DND-41 (cell line): ENCODE measurements around the gene SLC14A1.

Experiments
- ATAC-seq: fragments of 200-7000 bp; cut with Tn5 transposase; 3 replicates; pipeline ENCODE4 v1.9.1; 2021; ENCODE audit warnings: low read depth; ENCODE audit not compliant: insufficient read depth
- DNase-seq: peaks from one replicate; pipeline ENCODE4 v3.0.0-alpha.2; 2020
- H2AFZ ChIP-seq: 2 replicates; pipeline ENCODE4 v1.6.0; 2012; ENCODE audit warnings: low read depth, low read length
- H3K27ac ChIP-seq: 2 replicates; pipeline ENCODE4 v1.5.1; 2012; ENCODE audit warnings: low read length, inconsistent platforms
- H3K27me3 ChIP-seq: fragments of 200-600 bp; sonication (generic); 2 replicates; pipeline ENCODE4 v1.6.0; 2012; ENCODE audit warnings: low read length, mild to moderate bottlenecking, inconsistent platforms; ENCODE audit not compliant: insufficient read depth, poor library complexity
- H3K36me3 ChIP-seq: 2 replicates; pipeline ENCODE4 v1.5.1; 2012; ENCODE audit warnings: low read length, inconsistent platforms; ENCODE audit not compliant: insufficient read depth
- H3K4me1 ChIP-seq: 2 replicates; pipeline ENCODE4 v1.5.1; 2012; ENCODE audit warnings: mild to moderate bottlenecking, low read length; ENCODE audit not compliant: insufficient read depth
- H3K4me2 ChIP-seq: 2 replicates; pipeline ENCODE4 v1.6.0; 2012; ENCODE audit warnings: mild to moderate bottlenecking, moderate library complexity, low read length, inconsistent platforms; ENCODE audit not compliant: insufficient read depth
- H3K4me3 ChIP-seq, 2 experiments: fragments of 200-600 bp in 1 of 2; shearing (Covaris generic) in 1 of 2; 2 replicates each; pipeline ENCODE4 v1.5.1; 2012 to 2016; ENCODE audit warnings: inconsistent platforms in 2 of 2, low read length in 2 of 2, mild to moderate bottlenecking in 2 of 2, low read depth in 1 of 2, moderate library complexity in 1 of 2
- H3K79me2 ChIP-seq: 2 replicates; pipeline ENCODE4 v1.6.0; 2012; ENCODE audit warnings: low read length, inconsistent platforms; ENCODE audit not compliant: insufficient read depth
- H3K9ac ChIP-seq: 2 replicates; pipeline ENCODE4 v1.6.0; 2012; ENCODE audit warnings: low read depth, mild to moderate bottlenecking, inconsistent platforms, low read length, moderate library complexity
- H3K9me3 ChIP-seq: 2 replicates; pipeline ENCODE4 v1.5.1; 2012; ENCODE audit warnings: low read length, moderate library complexity, mild to moderate bottlenecking, inconsistent platforms; ENCODE audit not compliant: insufficient read depth, severe bottlenecking
- H4K20me1 ChIP-seq: 2 replicates; pipeline ENCODE4 v1.6.0; 2012; ENCODE audit warnings: low read length; ENCODE audit not compliant: insufficient read depth
- CTCF ChIP-seq: IDR thresholded peaks from 2 replicates; pipeline ENCODE4 v1.5.1; 2012; ENCODE audit warnings: borderline replicate concordance, low read length, moderate library complexity, mild to moderate bottlenecking; ENCODE audit not compliant: poor library complexity, severe bottlenecking; ENCODE audit errors: extremely low read depth
- EZH2 ChIP-seq: IDR thresholded peaks from 3 replicates; pipeline ENCODE4 v1.6.1; 2012; ENCODE audit warnings: borderline replicate concordance, low read depth, mild to moderate bottlenecking, moderate library complexity, low read length, inconsistent platforms; ENCODE audit not compliant: severe bottlenecking

The SLC14A1 gene

GRCh38 chr18:45690975-45691815 is 32.8 kb upstream of the SLC14A1 start:
- Histone ChIP-seq H3K27me3 (no peaks in the 10 kb centered on the region), H3K27ac (peak overlapping the region; percentile 72), H4K20me1 (no peaks in the 10 kb centered on the region), H3K9me3 (no peaks in the 10 kb centered on the region), H3K4me1 (peaks cover 56% of the 10 kb centered on the region), H3K36me3 (no peaks in the 10 kb centered on the region), H3K79me2 (no peaks in the 10 kb centered on the region), H3K4me2 (peak overlapping the region; percentile 28), H3K9ac (no peak overlapping the region), H2AFZ (peak overlapping the region; percentile 57; the same call in 1 of the 2 replicates), H3K4me3 (no peak overlapping the region)
- no peak for TF ChIP-seq EZH2
- TF ChIP-seq CTCF = peak; percentile 94
- DNase-seq (peak; percentile 83), ATAC-seq (peak; percentile 10; the same call in 1 of the 3 replicates)

- Histone ChIP-seq H3K27ac (peak overlapping the region; percentile 60), H2AFZ (peak overlapping the region; percentile 57; the same call in 1 of the 2 replicates), H3K27me3 (no peaks in the 10 kb centered on the region), H4K20me1 (no peaks in the 10 kb centered on the region), H3K9me3 (no peaks in the 10 kb centered on the region), H3K79me2 (no peaks in the 10 kb centered on the region), H3K4me2 (no peak overlapping the region), H3K9ac (no peak overlapping the region), H3K4me1 (peaks cover 50% of the 10 kb centered on the region), H3K4me3 (no peak overlapping the region), H3K36me3 (no peaks in the 10 kb centered on the region)
- DNase-seq (no peak), ATAC-seq (no peak)
- TF ChIP-seq CTCF (no peak), EZH2 (no peak)
These were observed 32.2 kb upstream of the SLC14A1 start for GRCh38 chr18:45691816-45692179.

- ATAC-seq (no peak), DNase-seq (no peak)
- Histone ChIP-seq H3K4me3 (no peak overlapping the region), H3K9ac (no peak overlapping the region), H3K27me3 (no peaks in the 10 kb centered on the region), H3K79me2 (no peaks in the 10 kb centered on the region), H3K4me2 (no peak overlapping the region), H3K4me1 (no peaks in the 10 kb centered on the region), H3K9me3 (peaks cover 4% of the 10 kb centered on the region), H3K27ac (no peak overlapping the region), H2AFZ (no peak overlapping the region), H3K36me3 (no peaks in the 10 kb centered on the region), H4K20me1 (no peaks in the 10 kb centered on the region)
- TF ChIP-seq EZH2 (no peak), CTCF (no peak)
These were observed 21.2 kb upstream of the SLC14A1 start for GRCh38 chr18:45702708-45703265.
